Tibial nerve (tissue), 4 donors: ENCODE data around the gene NDUFAF2. TPM values are rescaled to one million over a fixed set of nuclear protein-coding genes. Genes with fewer than 3 reads are reported as not detected.
"Not testable (repeated sequence)": the region's sequence is repeated elsewhere in the genome, so short reads cannot be mapped to it uniquely, and the experiment has no call there.

Experiments
- DNase-seq, 2 donors: peaks; one replicate each; pipeline ENCODE4 v3.0.0-alpha.2; 2019; ENCODE audit warnings: low spot score in 2 of 2
- H3K27ac ChIP-seq, 4 donors: fragments of 200-600 bp; sonication (generic) in 3 of 4; one replicate each; pipeline ENCODE4 v1.5.1; 2017 to 2019; ENCODE audit warnings: mild to moderate bottlenecking in 1 of 4
- H3K27me3 ChIP-seq, 2 donors: fragments of 200-600 bp; sonication (generic) in 1 of 2; one replicate each; pipeline versions ENCODE4 v1.5.1 to v1.6.0; 2017 to 2019
- H3K36me3 ChIP-seq, 3 donors: fragments of 200-600 bp; sonication (generic); one replicate each; pipeline ENCODE4 v1.5.1; 2018 to 2019
- H3K4me1 ChIP-seq, 4 donors: fragments of 200-600 bp; sonication (generic) in 3 of 4; one replicate each; pipeline ENCODE4 v1.5.1; 2017 to 2019
- H3K4me3 ChIP-seq, 4 donors: fragments of 200-600 bp; sonication (generic) in 3 of 4; one replicate each; pipeline ENCODE4 v1.5.1; 2017 to 2019; ENCODE audit warnings: mild to moderate bottlenecking in 1 of 4, moderate library complexity in 1 of 4
- H3K9me3 ChIP-seq, 4 donors: fragments of 200-600 bp; sonication (generic) in 3 of 4; one replicate each; pipeline ENCODE4 v1.5.1; 2017 to 2019
- EP300 ChIP-seq, 2 donors: sonication (generic); formaldehyde crosslinking; IDR thresholded peaks; one replicate each; pipeline ENCODE4 v1.6.1; 2017; ENCODE audit warnings: antibody characterized with exemption in 2 of 2, mild to moderate bottlenecking in 1 of 2
- POLR2A ChIP-seq, 2 donors: fragments of 450-650 bp; IDR thresholded peaks; one replicate each; pipeline ENCODE4 v1.6.1; 2017; ENCODE audit warnings: antibody characterized with exemption in 2 of 2, mild to moderate bottlenecking in 2 of 2, moderate library complexity in 2 of 2
- WGBS, 2 donors: methylation state at CpG; one replicate each; pipeline ENCODE4 v1.1.5; 2018; 5-methylcytosine and 5-hydroxymethylcytosine counted together
- total RNA-seq, 4 donors: library from RNA; depleted of rRNA; stranded (reverse); fragments of >200 nt; gene quantifications; one replicate each; pipeline ENCODE4 v1.1.0, GENCODE V29; 2016
- TF ChIP-seq, protein P1 (sequence below), 5 experiments: fragments of 200-600 bp in 3 of 5; fragments of 450-650 bp in 2 of 5; sonication (generic) in 3 of 5; IDR thresholded peaks; one replicate each; pipeline ENCODE4 v1.5.1; 2016 to 2019; ENCODE audit warnings: antibody characterized with exemption in 5 of 5, mild to moderate bottlenecking in 3 of 5, moderate library complexity in 2 of 5

The NDUFAF2 gene
- total RNA-seq, 4 donors from 2014 or later = 16.2 to 46.5 (median 24.2) TPM

DNA sequence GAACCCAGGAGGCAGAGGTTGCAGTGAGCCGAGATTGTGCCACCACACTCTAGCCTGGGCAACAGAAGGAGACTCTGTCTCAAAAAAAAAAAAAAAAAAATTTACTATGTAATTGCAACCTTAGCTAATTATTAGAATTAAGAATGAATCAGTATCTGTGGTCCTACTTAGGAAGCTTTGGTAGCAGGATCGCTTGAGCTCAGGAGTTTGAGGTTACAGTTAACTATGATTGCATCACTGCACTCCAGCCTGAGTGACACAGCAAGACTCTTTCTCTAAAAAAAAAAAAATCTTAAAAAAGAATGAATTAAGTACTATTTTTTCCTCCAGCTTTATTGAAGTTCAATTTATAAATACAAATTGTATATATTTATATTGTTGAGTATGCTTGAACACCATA lies 16.7 kb downstream of the NDUFAF2 start:
- no peak overlapping the region for H3K4me3 ChIP-seq
- H3K36me3 ChIP-seq = no peaks in the 10 kb centered on the region
- H3K9me3 ChIP-seq = peaks cover 0 to 14% (median 4%) of the 10 kb centered on the region in 4 donors
- no peaks in the 10 kb centered on the region for H3K27me3 ChIP-seq
- WGBS, 2 donors = 86 to 88% methylated on average over 2 of the region's 2 CpGs
- H3K27ac ChIP-seq = no peak overlapping the region
- H3K4me1 ChIP-seq = peaks cover 0 to 11% (median 0%) of the 10 kb centered on the region in 4 donors
- DNase-seq = no peak
- TF ChIP-seq, protein P1, sequence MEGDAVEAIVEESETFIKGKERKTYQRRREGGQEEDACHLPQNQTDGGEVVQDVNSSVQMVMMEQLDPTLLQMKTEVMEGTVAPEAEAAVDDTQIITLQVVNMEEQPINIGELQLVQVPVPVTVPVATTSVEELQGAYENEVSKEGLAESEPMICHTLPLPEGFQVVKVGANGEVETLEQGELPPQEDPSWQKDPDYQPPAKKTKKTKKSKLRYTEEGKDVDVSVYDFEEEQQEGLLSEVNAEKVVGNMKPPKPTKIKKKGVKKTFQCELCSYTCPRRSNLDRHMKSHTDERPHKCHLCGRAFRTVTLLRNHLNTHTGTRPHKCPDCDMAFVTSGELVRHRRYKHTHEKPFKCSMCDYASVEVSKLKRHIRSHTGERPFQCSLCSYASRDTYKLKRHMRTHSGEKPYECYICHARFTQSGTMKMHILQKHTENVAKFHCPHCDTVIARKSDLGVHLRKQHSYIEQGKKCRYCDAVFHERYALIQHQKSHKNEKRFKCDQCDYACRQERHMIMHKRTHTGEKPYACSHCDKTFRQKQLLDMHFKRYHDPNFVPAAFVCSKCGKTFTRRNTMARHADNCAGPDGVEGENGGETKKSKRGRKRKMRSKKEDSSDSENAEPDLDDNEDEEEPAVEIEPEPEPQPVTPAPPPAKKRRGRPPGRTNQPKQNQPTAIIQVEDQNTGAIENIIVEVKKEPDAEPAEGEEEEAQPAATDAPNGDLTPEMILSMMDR (IDR thresholded peaks at IDR 0.05) = no peak
- TF ChIP-seq EP300 (IDR thresholded peaks at IDR 0.05) (no peak), POLR2A (IDR thresholded peaks at IDR 0.05) (no peak)

DNA sequence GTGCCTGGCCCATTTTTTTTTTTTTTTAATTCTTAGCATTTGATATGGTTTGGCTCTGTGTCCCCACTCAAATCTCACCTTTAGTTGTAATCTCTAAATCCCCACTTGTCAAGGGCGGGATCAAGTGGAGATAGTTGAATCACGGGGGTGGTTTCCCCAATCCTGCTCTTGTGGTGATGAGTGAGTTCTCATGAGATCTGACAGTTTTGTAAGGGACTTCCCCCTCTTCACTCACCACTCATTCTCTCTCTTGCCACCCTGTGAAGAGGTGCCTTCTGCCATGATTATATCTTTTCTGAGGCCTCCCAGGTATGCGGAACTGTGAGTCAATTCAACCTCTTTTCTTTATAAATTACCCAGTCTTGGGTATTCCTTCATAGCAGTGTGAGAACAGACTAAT lies 27.2 kb downstream of the NDUFAF2 start:
- 93 to 94% methylated on average over 3 of the region's 3 CpGs for WGBS, 2 donors
- no peak overlapping the region for H3K27ac ChIP-seq
- H3K36me3 ChIP-seq = no peaks in the 10 kb centered on the region
- peaks cover 0 to 30% (median 3%) of the 10 kb centered on the region in 4 donors for H3K9me3 ChIP-seq
- no peak for DNase-seq
- TF ChIP-seq, protein P1 (IDR thresholded peaks at IDR 0.05) = no peak
- TF ChIP-seq POLR2A (IDR thresholded peaks at IDR 0.05) (no peak), EP300 (IDR thresholded peaks at IDR 0.05) (no peak)
- no peaks in the 10 kb centered on the region for H3K4me1 ChIP-seq
- H3K27me3 ChIP-seq = no peaks in the 10 kb centered on the region
- H3K4me3 ChIP-seq = no peak overlapping the region

DNA sequence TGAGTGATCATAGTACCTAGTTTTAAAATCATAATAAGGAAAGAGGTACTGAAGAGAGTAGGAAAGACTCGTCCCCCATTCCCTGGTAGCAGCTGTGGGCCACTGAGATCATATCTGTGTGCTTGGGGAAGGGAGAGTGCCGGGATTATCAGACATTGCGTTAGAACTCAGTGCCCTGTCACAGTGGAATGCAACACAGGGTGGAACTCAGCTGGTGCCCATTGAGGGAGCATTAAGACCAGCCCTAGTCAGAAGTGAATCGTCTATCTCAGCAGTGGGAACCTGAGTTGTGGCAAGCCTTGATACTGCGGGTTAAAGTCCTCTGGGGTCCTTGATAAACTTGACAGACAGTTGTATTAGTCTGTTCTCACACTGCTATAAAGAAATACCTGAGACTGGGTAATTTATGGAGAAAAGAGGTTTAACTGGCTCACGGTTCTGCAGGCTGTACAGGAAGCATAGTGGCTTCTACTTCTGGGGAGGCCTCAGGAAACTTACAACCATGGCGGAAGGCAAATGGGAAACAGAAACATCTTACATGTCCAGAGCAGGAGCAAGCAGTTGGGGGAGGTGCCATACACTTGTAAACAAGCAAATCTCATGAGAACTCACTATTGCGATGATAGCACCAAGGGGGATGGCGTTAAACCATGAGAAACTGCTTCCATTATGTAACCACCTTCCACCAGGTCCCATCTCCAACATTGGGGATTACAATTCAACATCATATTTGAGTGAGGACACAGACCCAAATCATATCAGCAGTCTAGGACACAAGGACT lies 33.1 kb downstream of the NDUFAF2 start:
- H3K27me3 ChIP-seq = no peaks in the 10 kb centered on the region
- TF ChIP-seq, protein P1 (IDR thresholded peaks at IDR 0.05) = no peak
- TF ChIP-seq EP300 (IDR thresholded peaks at IDR 0.05) (no peak), POLR2A (IDR thresholded peaks at IDR 0.05) (no peak)
- H3K36me3 ChIP-seq = no peaks in the 10 kb centered on the region
- WGBS, 2 donors = 93 to 94% methylated on average over 8 of the region's 9 CpGs
- H3K27ac ChIP-seq = no peak overlapping the region
- no peaks in the 10 kb centered on the region for H3K4me1 ChIP-seq
- no peak overlapping the region for H3K4me3 ChIP-seq
- DNase-seq = no peak
- peaks cover 0 to 11% (median 2%) of the 10 kb centered on the region in 4 donors for H3K9me3 ChIP-seq

DNA sequence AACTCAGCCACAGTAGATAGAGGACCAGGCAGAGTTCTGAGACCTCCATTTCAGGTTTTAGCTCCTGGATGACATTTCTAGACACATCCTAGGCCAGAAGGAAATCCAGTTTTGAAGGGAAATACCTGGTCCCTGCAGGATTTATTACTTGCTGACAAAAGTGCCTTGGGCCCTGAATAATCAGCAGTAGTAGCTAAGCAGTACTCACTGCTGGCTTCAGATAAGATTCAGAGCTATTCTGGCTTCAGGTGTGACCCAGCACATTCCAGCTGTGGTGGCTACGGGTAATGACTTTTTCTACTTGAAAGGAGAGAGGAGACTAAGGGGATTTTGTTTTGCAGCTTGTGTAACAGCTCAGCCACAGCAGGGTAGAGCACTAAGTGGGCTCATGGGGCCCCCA lies 34.0 kb downstream of the NDUFAF2 start:
- Histone ChIP-seq H3K9me3 (peaks cover 0 to 11% (median 2%) of the 10 kb centered on the region in 4 donors), H3K27ac (no peak overlapping the region), H3K4me3 (no peak overlapping the region), H3K27me3 (no peaks in the 10 kb centered on the region), H3K36me3 (no peaks in the 10 kb centered on the region), H3K4me1 (no peaks in the 10 kb centered on the region)
- TF ChIP-seq, protein P1 (IDR thresholded peaks at IDR 0.05) = no peak
- TF ChIP-seq POLR2A (IDR thresholded peaks at IDR 0.05) (no peak), EP300 (IDR thresholded peaks at IDR 0.05) (no peak)
- no peak for DNase-seq
- WGBS, 2 donors = 76 to 78% methylated on average over 1 of the region's 1 CpG

DNA sequence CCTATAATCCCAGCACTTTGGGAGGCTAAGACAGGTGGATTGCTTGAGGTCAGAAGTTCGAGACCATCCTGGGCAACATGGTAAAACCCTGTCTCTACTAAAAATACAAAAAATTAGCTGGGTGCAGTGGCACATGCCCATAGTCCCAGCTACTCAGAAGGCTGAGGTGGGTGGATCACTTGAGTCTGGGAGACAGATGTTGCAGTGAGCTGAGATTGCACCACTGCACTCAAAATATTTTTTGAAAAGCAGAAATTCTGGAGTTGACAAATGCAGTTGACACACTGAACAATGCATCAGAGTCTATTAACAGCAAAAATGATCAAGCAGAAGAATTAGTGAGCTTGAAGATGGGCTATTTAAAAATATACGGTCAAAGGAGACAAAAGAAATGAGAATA lies 35.5 kb downstream of the NDUFAF2 start:
- Histone ChIP-seq H3K36me3 (no peaks in the 10 kb centered on the region), H3K27me3 (no peaks in the 10 kb centered on the region), H3K4me1 (no peaks in the 10 kb centered on the region), H3K4me3 (no peak overlapping the region), H3K27ac (no peak overlapping the region), H3K9me3 (peaks cover 0 to 11% (median 2%) of the 10 kb centered on the region in 4 donors)
- TF ChIP-seq POLR2A (IDR thresholded peaks at IDR 0.05) (no peak), EP300 (IDR thresholded peaks at IDR 0.05) (no peak)
- TF ChIP-seq, protein P1 (IDR thresholded peaks at IDR 0.05) = no peak
- no peak for DNase-seq
- WGBS, 2 donors = 91 to 96% methylated on average over 2 of the region's 2 CpGs

DNA sequence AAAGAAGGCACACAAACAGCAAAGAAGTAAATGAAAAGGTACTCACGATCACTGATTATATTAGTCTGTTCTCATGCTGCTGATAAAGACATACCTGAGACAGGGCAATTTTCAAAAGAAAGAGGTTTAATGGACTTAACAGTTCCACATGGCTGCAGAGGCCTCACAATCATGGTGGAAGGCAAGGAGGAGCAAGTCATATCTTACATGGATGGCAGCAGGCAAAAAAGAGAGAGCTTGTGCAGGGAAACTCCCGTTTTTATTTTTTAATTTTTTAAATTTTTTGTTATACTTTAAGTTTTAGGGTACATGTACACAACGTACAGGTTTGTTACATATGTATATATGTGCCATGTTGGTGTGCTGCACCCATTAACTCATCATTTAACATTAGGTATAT lies 37.1 kb downstream of the NDUFAF2 start:
- not testable (repeated sequence) for H3K4me1 ChIP-seq, H3K27ac ChIP-seq, H3K4me3 ChIP-seq, H3K36me3 ChIP-seq, DNase-seq, H3K27me3 ChIP-seq
- H3K9me3 ChIP-seq = peaks cover 0 to 11% (median 2%) of the 10 kb centered on the region in 4 donors
- WGBS, 2 donors = 87 to 96% methylated on average over 3 of the region's 3 CpGs
